ENCODE data around the gene OTOS. TPM values are rescaled to one million over a fixed set of nuclear protein-coding genes. Genes with fewer than 3 reads are reported as not detected.

The OTOS gene
- total and polyA plus RNA-seq, 2 of the 13 experiments (the other 11 are each of a cell fraction or from before 2014, with no cell fraction given): not detected

- TF ChIP-seq ZBTB21 (CRISPR knock-in tag; IDR thresholded peaks at IDR 0.05) (no peak), E2F2 (CRISPR knock-in tag; IDR thresholded peaks at IDR 0.05; ENCODE audit: borderline replicate concordance) (no peak)
These were observed 3.6 kb upstream of the OTOS start (continued) for GRCh38 chr2:240143801-240144648.

- ChIA-PET POLR2A (interaction anchor here (1.0 kb wide), 1 partner anchor 83 kb away, joined by 4 read pairs; no protein-coding TSS in a partner anchor), CTCF (ENCODE audit: low intra/inter-chr PET ratio, low total read pairs) (interaction anchor here (1.2 to 4.2 kb wide), 3 partner anchors 81 to 130 kb away, joined by 3 to 103 read pairs (median 5); no protein-coding TSS in a partner anchor)
- 49% methylated on average over 6 of the region's 6 CpGs for WGBS (ENCODE audit: low lambda C conversion rate)
- FAIRE-seq: no peak
- H2AFZ ChIP-seq (ENCODE audit: low read length): no peak overlapping the region
- peaks cover 19% of the 10 kb centered on the region; the same call in 1 of the 2 replicates for H3K4me1 ChIP-seq (ENCODE audit: insufficient read depth, low read length)
- no peak for DNase-seq (ENCODE audit: low spot score)
- ATAC-seq: no peak
- H3K27ac ChIP-seq (ENCODE audit: extremely low read length, insufficient read depth, low read length): no peak overlapping the region
- no peak overlapping the region for H3K9ac ChIP-seq (ENCODE audit: insufficient read depth, low read depth, low read length)
- no peak overlapping the region; a peak in 1 of 6 replicates for H3K4me3 ChIP-seq (replicated peaks in 1 of 3; ENCODE audit: insufficient read depth in 1 of 3, low read depth in 2 of 3, low read length in 3 of 3)
- in situ Hi-C loops (cut with HindIII; ENCODE audit: extremely low pct_ligation_motif_present, low pct_unique_long_range_greater_than_20kb): loop anchor here (5.0 kb wide), 2 partner anchors 81 to 321 kb away; no protein-coding TSS in a partner anchor
- peaks cover 11 to 72% of the 10 kb centered on the region in 2 experiments; a peak in 4 of 5 replicates for H3K27me3 ChIP-seq (ENCODE audit: control insufficient read depth in 1 of 2, insufficient read depth in 2 of 2, low read length in 2 of 2)
- H3K4me2 ChIP-seq (ENCODE audit: low read depth, low read length): peak overlapping the region; percentile 50; the same call in 1 of the 2 replicates
- H4K20me1 ChIP-seq (ENCODE audit: insufficient read depth, low read length): no peaks in the 10 kb centered on the region
- no peaks in the 10 kb centered on the region for H3K36me3 ChIP-seq (replicated peaks in 1 of 2; ENCODE audit: control insufficient read depth in 1 of 2, insufficient read depth in 2 of 2, low read length in 2 of 2)
- no TSS peak for BruUV-seq (replicated peaks)
- TF ChIP-seq KDM5B (CRISPR knock-in tag; IDR thresholded peaks at IDR 0.05; ENCODE audit: borderline replicate concordance): 0 out of 2 replicates have a peak, but pooled peaks have one; percentile 11
- TF ChIP-seq RBM39 (IDR thresholded peaks at IDR 0.05; ENCODE audit: low read depth, low read length, poor library complexity, severe bottlenecking): peak; percentile 8
- TF ChIP-seq ZNF33B (CRISPR knock-in tag; IDR thresholded peaks at IDR 0.05): no peak
- no peak for TF ChIP-seq ZNF256 (CRISPR knock-in tag; conservative IDR thresholded peaks at IDR 0.05)
- peak; percentile 15; the same call in 1 of the 2 replicates for TF ChIP-seq MNT (IDR thresholded peaks at IDR 0.05)
- no peak for TF ChIP-seq TIGD3 (CRISPR knock-in tag; IDR thresholded peaks at IDR 0.05; ENCODE audit: borderline replicate concordance)
- intact Hi-C loops (cut with micrococcal nuclease; ENCODE audit: unreplicated experiment): loop anchor here (1.0 to 10.0 kb wide), 2 partner anchors 82 to 208 kb away; no protein-coding TSS in a partner anchor
- no peaks in the 10 kb centered on the region for H3K9me3 ChIP-seq (ENCODE audit: low read length)
- H3K79me2 ChIP-seq (ENCODE audit: insufficient read depth, low read length): no peaks in the 10 kb centered on the region
These were observed 2.8 kb upstream of the OTOS start for GRCh38 chr2:240143276-240143675.
